ENCODE data around the gene GKAP1. TPM values are rescaled to one million over a fixed set of nuclear protein-coding genes. Genes with fewer than 3 reads are reported as not detected.
"Not testable (repeated sequence)": the region's sequence is repeated elsewhere in the genome, so short reads cannot be mapped to it uniquely, and the experiment has no call there.

GKAP1 gene
- polyA plus RNA-seq, 2 of the 4 experiments (the other 2 are of a cell fraction): 6.5 to 16.1 TPM

DNA sequence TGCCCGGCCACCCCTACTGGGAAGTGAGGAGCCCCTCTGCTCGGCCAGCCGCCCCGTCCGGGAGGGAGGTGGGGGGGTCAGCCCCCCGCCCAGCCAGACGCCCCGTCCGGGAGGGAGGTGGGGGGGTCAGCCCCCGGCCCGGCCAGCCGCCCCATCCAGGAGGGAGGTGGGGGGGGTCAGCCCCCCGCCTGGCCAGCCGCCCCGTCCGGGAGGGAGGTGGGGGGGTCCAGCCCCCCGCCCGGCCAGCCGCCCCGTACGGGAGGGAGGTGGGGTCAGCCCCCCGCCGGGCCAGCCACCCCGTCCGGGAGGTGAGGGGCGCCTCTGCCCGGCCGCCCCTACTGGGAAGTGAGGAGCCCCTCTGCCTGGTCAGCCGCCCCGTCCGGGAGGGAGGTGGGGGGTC lies 13.1 kb downstream of the GKAP1 start:
- H3K4me1 ChIP-seq; FAIRE-seq; POLR2A ChIA-PET; H3K4me2 ChIP-seq; H3K4me3 ChIP-seq; ATAC-seq; DNase-seq (ENCODE audit: low read depth in 1 of 2, low spot score in 1 of 2); H3K27ac ChIP-seq; CTCF ChIA-PET; H3K9me3 ChIP-seq: not testable (repeated sequence)
- WGBS (ENCODE audit: missing lambda C conversion rate): no CpG with 5 or more reads among the region's 31 CpGs

DNA sequence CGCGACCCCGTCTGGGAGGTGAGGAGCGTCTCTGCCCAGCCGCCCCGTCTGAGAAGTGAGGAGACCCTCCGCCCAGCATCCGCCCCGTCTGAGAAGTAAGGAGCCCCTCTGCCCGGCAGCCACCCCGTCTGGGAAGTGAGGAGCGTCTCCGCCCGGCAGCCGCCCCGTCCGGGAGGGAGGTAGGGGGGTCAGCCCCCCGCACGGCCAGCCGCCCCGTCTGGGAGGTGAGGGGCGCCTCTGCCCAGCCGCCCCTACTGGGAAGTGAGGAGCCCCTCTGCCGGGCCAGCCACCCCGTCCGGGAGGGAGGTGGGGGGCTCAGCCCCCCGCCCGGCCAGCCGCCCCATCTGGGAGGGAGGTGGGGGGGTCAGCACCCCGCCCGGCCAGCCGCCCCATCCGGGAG lies 13.6 kb downstream of the GKAP1 start:
- H3K4me3 ChIP-seq; ATAC-seq; H3K9me3 ChIP-seq; DNase-seq (ENCODE audit: low read depth in 1 of 2, low spot score in 1 of 2); H3K4me2 ChIP-seq; POLR2A ChIA-PET; CTCF ChIA-PET; H3K27ac ChIP-seq; FAIRE-seq; H3K4me1 ChIP-seq: not testable (repeated sequence)
- WGBS (ENCODE audit: missing lambda C conversion rate): 95% methylated on average over 4 of the region's 33 CpGs

DNA sequence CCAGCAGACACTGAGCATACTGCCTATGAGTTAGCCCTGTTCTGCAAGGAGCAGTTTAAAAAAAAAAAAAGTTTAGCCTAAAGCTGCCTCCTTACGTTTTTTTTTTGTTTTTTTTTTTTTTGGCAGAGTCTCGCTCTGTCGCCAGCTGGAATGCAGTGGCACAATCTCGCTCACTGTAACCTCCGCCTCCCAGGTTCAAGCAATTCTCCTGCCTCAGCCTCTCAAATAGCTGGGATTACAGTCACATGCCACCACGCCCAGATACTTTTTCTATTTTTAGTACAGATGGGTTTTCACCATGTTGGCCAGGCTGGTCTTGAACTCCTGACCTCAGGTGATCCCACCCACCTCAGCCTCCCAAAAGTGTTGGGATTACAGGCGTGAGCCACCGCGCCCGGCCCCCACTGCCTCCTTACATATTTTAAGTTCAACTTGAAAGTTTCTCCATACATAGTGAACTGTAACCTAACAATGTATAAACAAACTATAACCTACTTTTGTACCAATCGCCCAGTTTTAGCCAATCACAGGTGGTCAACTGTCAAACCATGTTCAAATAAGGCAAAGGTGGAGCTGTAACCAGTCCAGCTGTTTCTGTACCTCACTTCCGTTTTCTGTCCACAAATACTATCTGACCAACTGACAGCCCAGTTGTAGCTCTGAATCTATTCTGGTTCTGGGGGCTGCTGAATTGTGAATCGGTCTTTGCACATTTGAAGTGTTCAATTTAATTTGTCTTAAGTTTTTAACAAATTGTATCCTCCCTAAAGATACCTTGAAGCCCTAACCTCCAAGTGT lies 17.1 kb downstream of the GKAP1 start:
- FAIRE-seq: no peak
- WGBS (ENCODE audit: missing lambda C conversion rate): 87% methylated on average over 13 of the region's 13 CpGs
- CTCF ChIA-PET: interaction anchor here (0.7 to 1.4 kb wide), 2 partner anchors 16 to 180 kb away, joined by 3 to 4 read pairs; no protein-coding TSS in a partner anchor

DNA sequence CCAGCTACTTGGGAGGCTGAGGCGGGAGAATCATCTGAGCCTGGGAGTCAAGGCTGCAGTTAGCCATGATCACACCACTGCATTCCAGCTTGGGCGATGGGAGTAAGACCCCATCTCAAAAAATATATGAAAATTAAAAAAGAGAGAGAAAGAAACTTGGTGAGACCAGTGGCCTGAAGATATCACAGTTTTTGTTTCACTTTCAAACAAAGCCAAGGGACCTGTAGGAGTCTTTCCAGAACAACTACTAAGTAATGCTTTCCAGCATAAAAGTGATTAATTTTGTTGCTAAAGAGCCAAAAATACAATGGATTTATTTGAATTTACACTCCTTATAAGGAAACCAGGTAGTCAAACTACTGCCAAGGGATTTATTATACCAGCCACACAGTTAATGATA lies 23.5 kb downstream of the GKAP1 start:
- CTCF ChIA-PET: no interaction called here
- no peak for FAIRE-seq
- POLR2A ChIA-PET: no interaction called here
- DNase-seq (ENCODE audit: low read depth in 1 of 2, low spot score in 1 of 2): no peak
- no peak overlapping the region for H3K27ac ChIP-seq
- no peak overlapping the region for H3K4me3 ChIP-seq
- H3K4me2 ChIP-seq: no peak overlapping the region
- no peak for TF ChIP-seq MAZ (IDR thresholded peaks at IDR 0.05; ENCODE audit: borderline replicate concordance, low read depth, low read length)
- H3K9me3 ChIP-seq: no peaks in the 10 kb centered on the region
- 98% methylated on average over 2 of the region's 2 CpGs for WGBS (ENCODE audit: missing lambda C conversion rate)
- no peaks in the 10 kb centered on the region for H3K4me1 ChIP-seq
- no peak for ATAC-seq

More for the DNA sequence above, 17.1 kb downstream of the GKAP1 start:
- H3K27ac ChIP-seq: no peak overlapping the region
- POLR2A ChIA-PET: interaction anchor here (0.6 to 0.8 kb wide), 2 partner anchors 92 to 141 kb away, joined by 3 to 11 read pairs; no protein-coding TSS in a partner anchor
- H3K4me2 ChIP-seq: no peak overlapping the region
- 0 out of 3 replicates have a peak, but pooled peaks cover 3% of the 10 kb centered on the region for H3K4me1 ChIP-seq
- ATAC-seq: no peak
- H3K4me3 ChIP-seq: no peak overlapping the region
- no peak for TF ChIP-seq NFE2L2 (conservative IDR thresholded peaks at IDR 0.05; ENCODE audit: low read length)
- no peak for TF ChIP-seq RCOR1 (IDR thresholded peaks at IDR 0.05; ENCODE audit: low read depth, low read length)
- no peak for TF ChIP-seq NR3C1 (IDR thresholded peaks at IDR 0.05)
- TF ChIP-seq MYC (IDR thresholded peaks at IDR 0.05; ENCODE audit: borderline replicate concordance, low read length): no peak
- no peak for TF ChIP-seq FOSB (CRISPR knock-in tag; IDR thresholded peaks at IDR 0.05)
- TF ChIP-seq JUN (IDR thresholded peaks at IDR 0.05): no peak
- DNase-seq (ENCODE audit: low read depth in 1 of 2, low spot score in 1 of 2): peak in 1 of 2 experiments; percentile 6
- H3K9me3 ChIP-seq: no peaks in the 10 kb centered on the region

DNA sequence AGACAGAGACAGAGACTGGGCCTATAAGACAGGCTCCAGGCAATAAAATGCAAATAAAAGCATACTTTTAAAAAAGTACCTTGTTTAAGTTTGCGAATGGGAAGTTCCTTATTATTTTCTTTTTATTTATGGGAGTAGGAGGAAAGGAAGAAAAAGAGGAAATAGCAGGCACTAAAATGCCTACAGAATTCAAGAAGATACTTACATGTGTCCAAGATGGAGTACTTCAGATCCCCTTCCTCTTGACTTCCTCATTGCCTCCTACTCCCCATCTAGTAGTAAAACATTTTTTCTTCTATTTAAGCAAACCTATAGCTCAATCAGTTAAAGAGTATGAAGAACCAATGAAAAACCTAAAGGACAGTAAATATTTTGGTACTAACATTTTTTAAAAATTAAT lies 24.8 kb downstream of the GKAP1 start:
- TF ChIP-seq ZFP36 (IDR thresholded peaks at IDR 0.05; ENCODE audit: borderline replicate concordance, partially characterized antibody): no peak
- TF ChIP-seq, protein P1, sequence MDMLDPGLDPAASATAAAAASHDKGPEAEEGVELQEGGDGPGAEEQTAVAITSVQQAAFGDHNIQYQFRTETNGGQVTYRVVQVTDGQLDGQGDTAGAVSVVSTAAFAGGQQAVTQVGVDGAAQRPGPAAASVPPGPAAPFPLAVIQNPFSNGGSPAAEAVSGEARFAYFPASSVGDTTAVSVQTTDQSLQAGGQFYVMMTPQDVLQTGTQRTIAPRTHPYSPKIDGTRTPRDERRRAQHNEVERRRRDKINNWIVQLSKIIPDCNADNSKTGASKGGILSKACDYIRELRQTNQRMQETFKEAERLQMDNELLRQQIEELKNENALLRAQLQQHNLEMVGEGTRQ (IDR thresholded peaks at IDR 0.05): no peak
- TF ChIP-seq MYC (IDR thresholded peaks at IDR 0.05; ENCODE audit: borderline replicate concordance, low read length): no peak
- no peak for TF ChIP-seq MAZ (IDR thresholded peaks at IDR 0.05; ENCODE audit: borderline replicate concordance, low read depth, low read length)
- TF ChIP-seq RFX5 (IDR thresholded peaks at IDR 0.05): no peak
- TF ChIP-seq, protein P2, sequence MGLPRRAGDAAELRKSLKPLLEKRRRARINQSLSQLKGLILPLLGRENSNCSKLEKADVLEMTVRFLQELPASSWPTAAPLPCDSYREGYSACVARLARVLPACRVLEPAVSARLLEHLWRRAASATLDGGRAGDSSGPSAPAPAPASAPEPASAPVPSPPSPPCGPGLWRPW (IDR thresholded peaks at IDR 0.05): no peak
- TF ChIP-seq JUN (IDR thresholded peaks at IDR 0.05): no peak
- TF ChIP-seq ESRRA (IDR thresholded peaks at IDR 0.05; ENCODE audit: borderline replicate concordance, low read length): no peak
- no peak for TF ChIP-seq HOXB13 (CRISPR knock-in tag; IDR thresholded peaks at IDR 0.05; ENCODE audit: low read depth)
- TF ChIP-seq RARB (CRISPR knock-in tag; IDR thresholded peaks at IDR 0.05): no peak
- no peak for TF ChIP-seq FOXS1 (CRISPR knock-in tag; IDR thresholded peaks at IDR 0.05)
- no peak for TF ChIP-seq CHD4 (IDR thresholded peaks at IDR 0.05; ENCODE audit: borderline replicate concordance)
- TF ChIP-seq POLR2AphosphoS2 (conservative IDR thresholded peaks at IDR 0.05; ENCODE audit: low read length): no peak
- TF ChIP-seq BHLHE40 (IDR thresholded peaks at IDR 0.05; ENCODE audit: low read depth, low read length): no peak
- no peak for TF ChIP-seq POLR2A (IDR thresholded peaks at IDR 0.05; ENCODE audit: low read length)
- TF ChIP-seq SREBF2 (IDR thresholded peaks at IDR 0.05): no peak
- DNase-seq (ENCODE audit: low read depth in 1 of 2, low spot score in 1 of 2): no peak
- Histone ChIP-seq H3K9me3 (no peaks in the 10 kb centered on the region), H3K27ac (no peak overlapping the region), H3K4me3 (no peak overlapping the region), H3K4me1 (no peaks in the 10 kb centered on the region), H3K4me2 (no peak overlapping the region)
- FAIRE-seq: no peak
- CTCF ChIA-PET: no interaction called here
- ATAC-seq: no peak
- POLR2A ChIA-PET: no interaction called here
- 88% methylated on average over 1 of the region's 1 CpG for WGBS (ENCODE audit: missing lambda C conversion rate)

All from A549 (cell line).